B cell (primary cell): ENCODE results near the gene C9orf43.

Experiments used
- CTCF ChIP-seq: fragments of 200-600 bp; IDR thresholded peaks from one replicate; pipeline ENCODE4 v1.8.0; 2022; ENCODE audit warnings: antibody characterized with exemption, mild to moderate bottlenecking
- EZH2 ChIP-seq: IDR thresholded peaks from 2 replicates; pipeline ENCODE4 v1.6.1; 2012; ENCODE audit warnings: borderline replicate concordance, low read depth, mild to moderate bottlenecking, moderate library complexity, low read length; ENCODE audit not compliant: insufficient read depth, poor library complexity, severe bottlenecking

GRCh38 chr9:113397203-113397631, 13.3 kb upstream of the C9orf43 start:
- no peak for TF ChIP-seq CTCF
- TF ChIP-seq EZH2 = no peak
